ENCODE results near the gene PCDHGC3. TPM values are rescaled to one million over a fixed set of nuclear protein-coding genes. Genes with fewer than 3 reads are reported as not detected.
A peak's percentile ranks its signal among the peaks of the same experiment; 100 is the strongest.
"Not testable (repeated sequence)": the region's sequence is repeated elsewhere in the genome, so short reads cannot be mapped to it uniquely, and the experiment has no call there.

PCDHGC3 gene
- total and polyA plus RNA-seq, 9 of the 15 experiments (the other 6 are each of a cell fraction or from before 2014, with no cell fraction given): 0.07 TPM; not detected in 8

DNA sequence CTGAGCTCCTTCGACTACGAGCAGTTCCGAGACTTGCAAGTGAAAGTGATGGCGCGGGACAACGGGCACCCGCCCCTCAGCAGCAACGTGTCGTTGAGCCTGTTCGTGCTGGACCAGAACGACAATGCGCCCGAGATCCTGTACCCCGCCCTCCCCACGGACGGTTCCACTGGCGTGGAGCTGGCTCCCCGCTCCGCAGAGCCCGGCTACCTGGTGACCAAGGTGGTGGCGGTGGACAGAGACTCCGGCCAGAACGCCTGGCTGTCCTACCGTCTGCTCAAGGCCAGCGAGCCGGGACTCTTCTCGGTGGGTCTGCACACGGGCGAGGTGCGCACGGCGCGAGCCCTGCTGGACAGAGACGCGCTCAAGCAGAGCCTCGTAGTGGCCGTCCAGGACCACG, 43.5 kb upstream of the PCDHGC3 start:
- H3K27ac ChIP-seq (ENCODE audit: extremely low read depth, low read depth, low read length); POLR2A ChIA-PET; H2AFZ ChIP-seq (ENCODE audit: low read depth, low read length); BruUV-seq (replicated peaks); intact Hi-C loops (cut with micrococcal nuclease); H3K4me3 ChIP-seq; H3K79me2 ChIP-seq (ENCODE audit: control insufficient read depth, insufficient read depth, low read length); CTCF ChIA-PET (ENCODE audit: low intra/inter-chr PET ratio); H4K20me1 ChIP-seq (replicated peaks; ENCODE audit: control insufficient read depth, insufficient read depth, low read length); FAIRE-seq; in situ Hi-C loops (cut with MboI); H3K4me2 ChIP-seq (ENCODE audit: insufficient read depth, low read length); H3K36me3 ChIP-seq (ENCODE audit: control insufficient read depth, insufficient read depth, low read length); ATAC-seq; DNase-seq (ENCODE audit: extremely low read depth in 1 of 4, low spot score in 3 of 4); H3K9me1 ChIP-seq (ENCODE audit: control insufficient read depth, insufficient read depth, low read length); H3K9me3 ChIP-seq (replicated peaks; ENCODE audit: control insufficient read depth, insufficient read depth, low read depth, low read length); H3K9ac ChIP-seq (ENCODE audit: insufficient read depth in 1 of 2, low read depth in 2 of 2, low read length in 2 of 2): not testable (repeated sequence)
- peaks cover 0 to 22% of the 10 kb centered on the region in 2 experiments; a peak in 2 of 5 replicates for H3K4me1 ChIP-seq (replicated peaks in 1 of 2; ENCODE audit: control insufficient read depth in 2 of 2, insufficient read depth in 2 of 2, low read length in 2 of 2)
- 11% methylated on average over 12 of the region's 38 CpGs for WGBS (ENCODE audit: insufficient coverage, low coverage, missing lambda C conversion rate)
- peaks cover 8 to 30% of the 10 kb centered on the region in 2 experiments; a peak in 3 of 5 replicates for H3K27me3 ChIP-seq (ENCODE audit: control insufficient read depth in 2 of 2, insufficient read depth in 2 of 2, low read length in 2 of 2)

DNA sequence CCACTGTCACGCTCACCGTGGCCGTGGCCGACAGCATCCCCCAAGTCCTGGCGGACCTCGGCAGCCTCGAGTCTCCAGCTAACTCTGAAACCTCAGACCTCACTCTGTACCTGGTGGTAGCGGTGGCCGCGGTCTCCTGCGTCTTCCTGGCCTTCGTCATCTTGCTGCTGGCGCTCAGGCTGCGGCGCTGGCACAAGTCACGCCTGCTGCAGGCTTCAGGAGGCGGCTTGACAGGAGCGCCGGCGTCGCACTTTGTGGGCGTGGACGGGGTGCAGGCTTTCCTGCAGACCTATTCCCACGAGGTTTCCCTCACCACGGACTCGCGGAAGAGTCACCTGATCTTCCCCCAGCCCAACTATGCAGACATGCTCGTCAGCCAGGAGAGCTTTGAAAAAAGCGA, 43.0 kb upstream of the PCDHGC3 start:
- Histone ChIP-seq H3K27me3 (ENCODE audit: control insufficient read depth in 2 of 2, insufficient read depth in 2 of 2, low read length in 2 of 2) (peaks cover 4 to 26% of the 10 kb centered on the region in 2 experiments; a peak in 3 of 5 replicates), H3K4me1 (replicated peaks in 1 of 2; ENCODE audit: control insufficient read depth in 2 of 2, insufficient read depth in 2 of 2, low read length in 2 of 2) (peaks cover 0 to 20% of the 10 kb centered on the region in 2 experiments; a peak in 2 of 5 replicates)
- H3K79me2 ChIP-seq (ENCODE audit: control insufficient read depth, insufficient read depth, low read length); H3K9me3 ChIP-seq (replicated peaks; ENCODE audit: control insufficient read depth, insufficient read depth, low read depth, low read length); POLR2A ChIA-PET; in situ Hi-C loops (cut with MboI); CTCF ChIA-PET (ENCODE audit: low intra/inter-chr PET ratio); H2AFZ ChIP-seq (ENCODE audit: low read depth, low read length); H3K4me3 ChIP-seq; ATAC-seq; intact Hi-C loops (cut with micrococcal nuclease); H3K9ac ChIP-seq (ENCODE audit: insufficient read depth in 1 of 2, low read depth in 2 of 2, low read length in 2 of 2); BruUV-seq (replicated peaks); H3K9me1 ChIP-seq (ENCODE audit: control insufficient read depth, insufficient read depth, low read length); H3K36me3 ChIP-seq (ENCODE audit: control insufficient read depth, insufficient read depth, low read length); H4K20me1 ChIP-seq (replicated peaks; ENCODE audit: control insufficient read depth, insufficient read depth, low read length); H3K27ac ChIP-seq (ENCODE audit: extremely low read depth, low read depth, low read length); FAIRE-seq; H3K4me2 ChIP-seq (ENCODE audit: insufficient read depth, low read length); DNase-seq (ENCODE audit: extremely low read depth in 1 of 4, low spot score in 3 of 4): not testable (repeated sequence)
- peak; percentile 49; the same call in 1 of the 2 replicates for TF ChIP-seq ZBTB33 (CRISPR knock-in tag; IDR thresholded peaks at IDR 0.05)
- WGBS (ENCODE audit: insufficient coverage, low coverage, missing lambda C conversion rate): 18% methylated on average over 19 of the region's 29 CpGs
